GOT3 (cell line): Measurements from ENCODE around the gene HIVEP2.

Experiments
- DNase-seq: peaks from one replicate; lab custom pipeline; 2025; ENCODE audit warnings: mixed read lengths; lab: John Stamatoyannopoulos, UW

The HIVEP2 gene

GRCh38 chr6:142914937-142915697 is 29.9 kb downstream of the HIVEP2 start:
- no peak for DNase-seq

GRCh38 chr6:142914369-142914768 is 30.6 kb downstream of the HIVEP2 start:
- DNase-seq, result no peak

DNA sequence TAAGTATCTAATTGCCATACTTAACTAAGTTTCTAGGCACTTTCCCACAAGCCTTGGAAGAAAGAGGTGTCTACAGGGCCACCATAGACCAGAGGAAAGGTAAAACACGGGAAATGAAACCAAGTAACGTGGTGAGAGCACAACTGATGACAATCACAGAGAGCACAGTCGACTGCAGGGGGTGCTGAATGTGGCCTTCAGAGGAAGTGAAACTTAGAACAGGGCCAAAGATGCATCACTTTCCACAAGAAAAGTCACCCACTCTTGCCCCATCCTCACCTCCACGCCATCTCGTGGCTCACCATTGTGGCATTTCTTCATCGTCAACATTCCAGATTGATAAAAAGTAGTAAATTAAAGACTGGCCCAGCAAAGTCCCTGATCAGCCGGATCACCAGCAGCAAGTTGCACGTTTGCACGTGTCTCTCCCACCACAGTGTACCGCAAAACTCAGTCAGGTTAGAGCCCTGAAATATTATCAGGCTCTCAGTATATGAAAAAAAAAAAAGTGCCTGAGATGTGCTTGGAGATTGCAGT is 31.4 kb downstream of the HIVEP2 start:
- DNase-seq, result no peak

DNA sequence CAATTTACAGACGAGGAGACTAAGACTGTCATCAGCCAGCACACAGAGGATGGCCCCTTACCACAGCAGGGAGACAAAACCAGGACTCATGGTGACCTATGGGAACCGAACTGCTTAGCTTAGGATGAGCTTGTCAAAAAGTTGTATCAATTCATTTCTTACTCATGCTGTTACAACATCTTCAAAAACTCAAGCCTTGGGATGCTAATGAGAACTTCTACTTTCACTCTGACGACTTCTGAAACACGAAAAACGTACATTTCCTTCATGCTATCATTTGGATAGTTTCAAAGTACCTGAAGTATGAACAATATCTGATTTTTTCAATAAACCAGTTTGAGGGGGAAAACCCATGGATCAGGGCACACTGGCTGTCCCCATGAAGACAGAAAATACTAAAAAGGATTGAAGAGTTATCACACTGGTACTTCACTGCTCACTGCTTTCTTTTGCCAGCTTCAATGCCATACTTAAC is 31.9 kb downstream of the HIVEP2 start:
- no peak for DNase-seq

DNA sequence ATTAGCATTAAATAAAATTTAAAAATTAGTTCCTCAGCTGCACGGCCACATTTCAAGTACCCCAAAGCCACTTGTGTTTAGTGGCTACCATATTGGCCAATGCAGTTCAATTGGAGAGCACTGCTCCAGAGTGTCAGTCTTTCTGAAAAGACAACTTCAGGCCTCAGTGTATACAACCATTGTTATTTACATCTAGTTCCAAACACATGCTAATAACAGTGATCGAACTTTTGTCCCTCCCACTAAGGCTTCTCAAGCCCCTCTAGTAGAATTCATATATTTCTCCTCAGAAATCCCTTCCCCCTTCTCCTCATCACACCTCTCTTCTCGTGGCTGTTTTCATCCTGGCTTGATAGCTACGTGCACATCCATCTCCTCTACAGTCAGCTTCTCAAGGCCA is 32.9 kb downstream of the HIVEP2 start:
- DNase-seq, result no peak

GRCh38 chr6:142911430-142911829 is 33.5 kb downstream of the HIVEP2 start:
- DNase-seq, result no peak

DNA sequence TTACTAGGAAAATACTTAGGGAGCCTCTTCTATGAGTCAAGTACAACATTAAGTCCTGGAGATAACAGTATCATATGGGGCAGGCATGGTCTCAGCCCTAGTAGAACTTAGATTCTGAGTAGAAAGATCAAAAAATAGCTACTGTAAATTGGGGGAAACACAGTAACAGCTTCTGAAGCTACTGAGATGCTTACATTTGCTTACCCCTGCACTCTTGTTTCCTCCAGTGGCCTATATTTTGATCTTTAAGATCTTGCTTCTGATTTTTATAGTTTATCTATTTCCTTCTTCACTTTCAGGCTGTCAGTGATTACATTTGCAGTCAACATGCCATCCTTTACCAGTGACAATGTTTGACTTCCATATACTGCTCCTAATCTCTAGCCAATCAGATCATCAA is 35.3 kb downstream of the HIVEP2 start:
- no peak for DNase-seq

DNA sequence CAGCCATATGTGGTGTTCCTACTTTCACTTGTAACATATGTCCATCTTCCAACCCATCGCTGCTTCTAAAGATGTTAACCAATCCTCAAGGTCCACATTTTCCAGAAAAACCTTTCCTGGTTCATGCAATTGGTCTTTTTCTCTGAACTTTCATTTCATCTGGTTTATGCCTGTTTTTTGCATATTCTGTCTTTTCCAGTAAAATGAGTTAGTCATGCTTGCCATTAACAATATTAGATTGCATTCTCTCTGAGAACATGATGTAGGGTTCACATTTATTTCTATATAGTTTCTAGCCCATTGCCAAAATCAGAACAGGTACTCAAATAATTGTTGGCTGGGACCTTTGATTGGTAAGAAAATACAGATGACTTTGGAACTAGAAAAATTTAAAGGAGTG is 36.7 kb downstream of the HIVEP2 start:
- DNase-seq, result no peak

DNA sequence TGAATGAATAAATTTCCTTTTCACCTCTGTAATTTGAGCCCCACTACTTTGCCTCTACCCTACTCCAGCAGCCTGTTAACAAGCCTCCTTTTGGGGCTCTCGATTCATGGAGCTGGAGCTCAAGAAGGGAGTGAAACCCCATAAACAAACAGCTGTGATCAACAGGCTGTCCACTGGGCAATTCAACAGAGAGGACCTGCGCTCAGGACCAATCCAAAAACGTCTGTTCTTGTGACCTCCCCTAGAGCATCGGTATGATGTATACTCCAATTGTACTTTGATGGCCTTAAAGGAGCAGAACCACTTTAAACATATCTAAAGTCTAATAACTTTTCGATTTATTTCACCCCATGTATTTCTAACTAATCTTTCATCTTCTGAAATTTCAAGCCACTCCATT is 37.4 kb downstream of the HIVEP2 start:
- DNase-seq, result no peak

DNA sequence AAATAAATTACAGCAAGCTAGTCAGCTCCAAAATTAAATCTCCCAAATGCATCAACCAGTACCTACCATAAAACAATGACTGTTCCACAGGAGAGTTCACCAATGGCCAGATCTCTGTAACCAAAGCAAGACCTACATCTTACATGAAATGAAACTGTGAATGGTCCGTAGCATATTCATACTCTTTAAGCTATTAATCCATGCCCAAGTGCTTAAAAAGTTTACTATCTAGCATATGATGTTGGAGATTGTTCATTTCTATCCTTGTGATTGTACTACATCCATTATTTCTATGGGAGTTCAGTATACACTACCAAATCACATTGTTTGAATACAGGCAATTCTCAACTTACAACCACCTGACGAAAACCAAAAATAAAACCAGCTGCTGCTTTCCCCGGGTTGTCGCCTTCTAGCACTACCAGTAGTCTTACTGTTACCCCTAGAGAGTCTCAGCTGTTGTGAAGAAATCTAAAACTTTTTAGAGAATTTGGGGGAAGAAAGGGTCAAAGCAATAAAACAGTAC is 38.0 kb downstream of the HIVEP2 start:
- DNase-seq, result no peak

GRCh38 chr6:142903812-142904211 is 41.2 kb downstream of the HIVEP2 start:
- no peak for DNase-seq

GRCh38 chr6:142902636-142903053 is 42.3 kb downstream of the HIVEP2 start:
- peak; percentile 24 for DNase-seq

- DNase-seq, result no peak
Observed at GRCh38 chr6:142901611-142902010, 43.4 kb downstream of the HIVEP2 start.

DNA sequence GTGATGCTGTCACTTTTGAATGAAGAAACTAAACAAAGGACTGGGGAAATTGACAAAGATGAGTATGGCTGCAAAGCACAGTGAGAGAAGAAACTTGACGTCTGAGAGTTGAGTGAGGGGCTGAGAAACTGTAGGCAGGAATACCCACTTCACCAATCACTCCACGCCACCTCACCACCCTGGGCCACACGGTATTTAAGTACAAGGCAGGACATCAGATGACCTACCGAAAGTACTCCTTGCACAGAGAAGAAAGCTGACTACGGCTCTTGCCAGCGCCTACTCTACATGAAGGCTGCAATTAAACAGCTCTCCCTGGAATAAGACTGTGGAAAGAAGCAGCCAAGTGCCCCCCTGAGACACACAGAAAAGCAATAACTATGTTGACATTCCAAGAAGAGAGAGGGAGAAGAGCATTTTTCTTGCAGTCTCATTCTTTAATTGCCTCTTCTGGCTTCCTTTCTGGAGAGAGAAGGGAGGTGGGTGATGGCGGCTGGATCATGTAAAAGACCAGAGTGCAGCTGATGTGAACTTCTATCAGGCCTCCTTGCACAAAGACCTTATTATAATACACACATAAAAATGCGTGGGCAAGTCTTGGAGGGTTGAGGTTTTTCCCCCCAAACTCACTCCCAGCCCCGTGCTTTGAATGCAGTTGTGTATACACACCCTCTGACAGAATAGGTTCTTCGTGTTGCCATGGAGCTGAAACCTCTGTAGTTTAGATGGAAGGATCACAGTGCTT is 44.6 kb downstream of the HIVEP2 start:
- no peak for DNase-seq

- no peak for DNase-seq
Observed at GRCh38 chr6:142898927-142899895, 45.8 kb downstream of the HIVEP2 start.

DNA sequence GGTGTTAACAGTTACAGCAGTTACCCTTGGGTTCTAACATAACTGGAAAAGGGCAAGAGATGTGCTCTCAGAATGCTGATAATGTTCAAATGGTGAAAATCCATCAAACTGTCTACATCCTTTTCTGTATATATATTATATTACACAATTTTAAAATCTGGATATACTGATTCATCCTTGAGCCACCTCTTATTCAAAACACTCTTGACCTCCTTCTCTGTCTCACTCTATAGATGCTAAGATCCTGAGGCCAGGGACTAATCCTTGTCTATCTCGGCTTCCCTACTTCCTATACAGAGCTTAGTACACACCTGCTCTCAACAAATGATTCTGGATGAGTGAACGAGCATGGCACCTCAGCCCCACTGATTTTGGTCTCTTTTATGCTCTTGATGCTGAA is 47.3 kb downstream of the HIVEP2 start:
- DNase-seq, result no peak

DNA sequence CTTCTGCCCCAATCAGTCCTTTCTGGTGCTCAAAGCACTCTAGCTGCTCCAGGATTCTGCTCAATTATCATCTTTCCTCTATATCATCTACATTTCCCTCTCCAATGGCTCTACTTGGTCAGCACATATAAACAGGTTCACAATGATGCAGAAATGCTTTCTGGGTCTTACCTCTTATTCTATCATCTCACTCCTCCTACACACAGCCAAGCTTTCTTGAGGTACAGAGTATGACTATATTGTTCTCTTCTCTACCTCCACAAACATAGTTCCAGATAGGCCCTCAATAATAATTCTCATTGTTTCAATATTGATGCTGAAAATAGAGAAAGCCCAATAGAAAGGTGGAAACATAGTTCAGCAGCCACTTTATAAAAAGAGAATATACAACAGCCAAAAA is 48.2 kb downstream of the HIVEP2 start:
- no peak for DNase-seq

GRCh38 chr6:142893088-142893487 is 51.9 kb downstream of the HIVEP2 start:
- DNase-seq, result no peak

DNA sequence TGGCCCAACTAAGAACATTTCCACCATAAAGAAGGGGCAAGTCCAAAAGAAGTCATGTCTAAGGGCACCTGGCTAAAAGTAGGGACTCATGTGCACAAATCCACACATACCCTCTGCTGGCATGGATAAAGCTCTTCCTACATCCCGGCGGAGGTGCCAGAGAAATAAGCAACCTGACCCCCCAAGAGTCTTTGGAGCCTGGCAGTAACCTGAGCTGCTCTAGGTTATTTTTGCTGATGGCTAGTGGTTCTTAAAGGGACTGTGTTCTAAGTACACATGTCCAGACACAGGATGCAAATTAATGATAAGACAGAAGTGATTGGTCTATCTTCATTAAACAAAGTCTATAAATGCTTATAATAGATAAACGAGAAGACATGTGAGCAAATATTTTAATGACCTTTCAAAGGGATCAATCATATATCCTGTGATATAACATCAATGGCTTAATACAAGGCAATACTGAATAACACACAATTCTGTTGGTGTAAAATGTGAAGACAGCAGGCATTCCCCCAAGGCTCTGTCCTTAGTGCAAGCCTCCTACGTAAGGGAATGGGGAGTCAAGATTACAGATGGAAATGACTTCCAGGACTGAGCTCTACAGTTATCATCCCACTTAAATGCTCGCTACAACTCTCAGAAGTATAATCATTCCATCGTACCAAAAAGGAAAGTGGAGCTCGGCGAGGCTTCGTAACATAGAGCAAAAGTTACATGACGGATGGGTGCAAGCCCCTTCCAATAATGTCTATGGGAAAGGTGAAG is 52.5 kb downstream of the HIVEP2 start:
- DNase-seq, result no peak

GRCh38 chr6:142891454-142891853 is 53.5 kb downstream of the HIVEP2 start:
- DNase-seq, result no peak

DNA sequence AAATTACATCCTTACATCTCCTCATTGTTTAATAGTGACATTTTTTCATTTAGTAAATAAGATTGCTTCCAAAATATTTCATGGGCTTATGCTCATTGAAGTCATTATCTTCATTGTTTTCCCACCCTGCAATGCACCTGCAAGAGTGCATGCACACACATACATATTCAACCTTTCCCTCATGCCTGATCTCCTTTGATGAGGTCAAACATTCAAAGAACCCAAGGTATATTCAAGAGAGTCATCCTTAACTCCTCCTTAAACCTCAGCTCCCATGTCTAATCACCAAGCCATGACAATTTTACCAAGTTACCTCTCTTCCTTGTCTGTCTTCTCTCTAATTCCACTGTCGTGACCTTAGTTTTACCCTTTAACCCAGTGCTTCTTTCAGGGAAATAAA is 56.5 kb downstream of the HIVEP2 start:
- DNase-seq, result no peak
